DLD1 (cell line): ENCODE results near the gene LTN1.

ENCODE experiments used
- in situ Hi-C: cut with HindIII; loops from 2 replicates; pipeline ENCODE4 v1.10.0; 2017; ENCODE audit warnings: low sequenced_read_pairs

The LTN1 gene

DNA sequence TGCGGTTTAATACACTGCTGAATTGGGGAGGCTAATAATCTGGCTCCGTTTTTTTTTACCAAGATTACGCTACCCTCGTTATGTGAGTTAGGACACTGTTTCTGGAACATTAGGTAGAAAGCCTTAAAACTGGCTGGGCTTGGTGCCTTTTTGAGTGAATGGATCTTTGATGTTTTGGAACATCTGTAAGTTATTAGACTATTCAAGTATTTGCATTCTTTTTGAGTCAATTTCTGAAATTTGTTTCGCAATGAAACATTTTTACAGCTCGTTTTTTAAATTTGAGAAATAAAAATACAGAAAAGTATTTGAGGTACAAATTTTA, 106.9 kb downstream of the LTN1 start:
- in situ Hi-C loops: no loop called here

DNA sequence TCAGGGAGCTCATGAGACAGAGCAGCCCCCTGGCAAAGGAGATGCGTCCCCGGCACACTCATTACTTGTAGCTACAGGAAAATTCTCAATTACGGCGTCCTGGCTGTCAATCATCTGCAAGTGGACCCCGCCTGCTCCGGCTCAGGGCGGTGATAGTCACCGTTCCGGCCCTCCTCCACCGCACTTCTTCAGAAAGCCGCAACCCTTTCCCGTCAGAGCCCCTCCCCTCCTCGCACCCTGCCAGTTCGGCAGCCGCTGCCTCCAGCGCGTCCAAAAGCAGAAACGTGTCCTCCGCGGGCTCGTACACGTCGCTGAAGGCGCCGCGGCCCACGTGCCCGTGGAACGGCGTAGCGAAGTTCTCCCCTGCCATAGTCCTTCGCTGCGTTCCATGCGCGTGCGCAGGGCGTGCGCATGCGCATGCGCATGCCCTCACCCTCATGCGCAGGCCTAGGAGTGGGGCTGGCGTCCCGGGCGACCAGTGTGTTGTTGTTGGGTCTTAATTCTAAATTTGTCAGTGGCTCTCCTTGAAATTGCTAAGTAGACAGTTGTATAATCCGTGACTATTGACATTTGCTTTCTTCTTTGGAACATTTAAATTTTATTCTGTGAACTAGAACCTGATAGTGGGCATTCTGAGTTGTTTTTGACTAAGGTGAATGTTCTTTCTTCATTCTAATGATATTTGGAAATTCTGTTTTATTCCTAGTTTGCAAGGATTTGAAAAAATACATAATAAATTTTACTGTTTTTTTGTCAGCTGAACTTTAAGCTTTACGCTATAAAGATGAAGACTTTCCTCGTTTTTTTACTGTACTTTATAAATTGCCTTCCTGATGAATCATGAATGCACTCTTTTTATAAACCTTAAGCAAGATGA, 107.5 kb downstream of the LTN1 start:
- in situ Hi-C loops: no loop called here

DNA sequence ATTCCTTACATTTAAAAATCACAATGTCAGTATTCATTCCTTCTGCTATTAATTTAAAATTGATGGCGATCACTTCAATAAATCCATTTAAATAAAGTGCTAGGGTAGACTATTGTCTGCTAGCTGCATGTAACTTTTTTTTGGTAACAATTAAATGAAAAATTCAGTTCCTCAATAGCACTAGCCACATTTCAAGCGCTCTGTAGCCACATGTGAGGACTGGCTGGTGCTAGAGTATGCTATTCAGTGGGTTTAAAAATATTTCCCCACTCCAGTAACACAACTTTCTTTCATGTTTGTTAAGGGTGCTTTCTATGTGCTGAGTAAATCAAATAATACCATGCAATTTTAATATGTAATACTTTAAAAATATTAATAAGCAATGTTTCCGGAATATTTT, 108.2 kb downstream of the LTN1 start:
- in situ Hi-C loops: no loop called here

DNA sequence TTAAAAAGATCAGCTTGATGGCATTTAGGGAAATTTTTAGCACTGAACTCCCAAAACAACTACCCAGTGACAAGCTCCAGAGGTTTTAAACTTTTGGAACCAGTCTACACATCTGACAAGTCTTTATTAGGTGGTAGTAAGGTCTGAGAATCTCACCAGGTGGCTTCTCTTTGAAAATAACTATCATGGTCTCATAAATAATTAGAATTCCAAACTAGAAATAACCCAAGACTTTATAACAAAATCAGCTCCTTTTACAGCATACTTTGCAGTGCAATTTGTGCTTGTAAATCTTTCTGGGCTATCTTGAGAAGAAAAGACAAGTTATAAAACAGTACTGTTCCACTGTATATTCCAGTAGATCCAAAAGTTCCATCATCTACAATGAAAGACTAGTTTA, 108.7 kb downstream of the LTN1 start:
- in situ Hi-C loops: no loop called here

DNA sequence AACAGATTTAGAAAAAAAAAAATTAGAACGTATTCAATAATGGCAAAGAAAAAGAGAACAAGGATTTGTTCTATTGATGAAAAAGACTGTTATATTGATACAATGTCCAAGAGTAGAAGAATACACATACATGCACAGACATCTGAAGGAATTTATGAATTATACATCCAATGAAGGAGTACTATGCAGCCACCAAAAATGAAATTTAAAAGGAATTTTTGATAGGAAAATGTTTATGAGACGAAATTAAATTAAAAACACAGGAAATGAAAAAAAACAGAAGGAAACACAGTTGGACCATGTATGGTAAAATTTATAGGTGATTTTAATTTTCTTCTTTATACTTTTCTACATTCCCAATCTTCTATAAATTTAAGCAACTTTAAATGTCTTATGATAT, 110.3 kb downstream of the LTN1 start:
- in situ Hi-C loops: no loop called here
